AG10803 (cell line): Measurements from ENCODE around the gene MCM9.

Experiments
- DNase-seq: peaks from one replicate; pipeline ENCODE4 v3.0.0; 2010; ENCODE audit warnings: low read depth
- H3K4me3 ChIP-seq: 2 replicates; pipeline ENCODE4 v1.5.1; 2011; ENCODE audit warnings: mild to moderate bottlenecking, low read length, control low read depth
- CTCF ChIP-seq: conservative IDR thresholded peaks from 2 replicates; pipeline ENCODE4 v1.5.1; 2011; ENCODE audit warnings: mild to moderate bottlenecking, low read length, control low read depth, inconsistent platforms

Gene MCM9

GRCh38 chr6:118856301-118856700 is 78.7 kb downstream of the MCM9 start:
- no peak overlapping the region for H3K4me3 ChIP-seq
- no peak for TF ChIP-seq CTCF
- no peak for DNase-seq

DNA sequence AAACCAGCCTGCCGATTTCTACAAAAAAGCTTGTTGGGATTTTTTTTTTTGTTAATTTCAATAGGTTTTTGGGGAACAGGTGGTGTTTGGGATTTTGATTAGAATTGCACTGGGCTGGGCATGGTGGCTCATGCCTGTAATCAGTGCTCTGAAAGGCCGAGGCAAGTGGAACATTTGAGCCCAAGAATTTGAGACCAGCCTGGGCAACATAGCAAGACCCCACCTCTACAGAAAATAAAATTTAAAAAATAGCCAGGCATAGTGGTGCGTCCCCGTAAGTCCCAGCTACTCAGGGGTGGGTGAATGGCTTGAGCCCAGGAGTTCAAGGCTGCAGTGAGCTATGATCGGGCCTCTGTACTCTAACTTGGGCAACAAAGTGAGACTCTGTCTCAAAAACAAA is 81.6 kb downstream of the MCM9 start:
- TF ChIP-seq CTCF = no peak
- no peak overlapping the region for H3K4me3 ChIP-seq
- no peak for DNase-seq

DNA sequence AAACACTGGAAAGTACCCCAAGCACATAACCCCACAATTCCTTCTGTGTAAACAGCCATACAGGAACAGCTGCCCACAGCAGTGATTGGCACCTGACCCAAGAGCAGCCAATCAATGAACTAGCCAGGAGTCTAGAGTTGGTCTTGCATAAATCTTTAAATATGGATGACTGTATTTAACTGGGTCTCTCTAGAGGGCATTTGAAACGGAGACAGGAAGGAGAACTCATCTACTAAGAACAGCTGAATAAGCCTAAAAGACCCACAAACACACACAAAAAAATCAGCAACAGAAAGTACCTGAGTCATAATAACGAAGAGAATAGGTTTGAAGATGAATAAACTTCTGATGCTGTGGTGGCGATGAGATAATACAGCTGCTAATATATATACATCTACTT is 90.0 kb downstream of the MCM9 start:
- no peak overlapping the region for H3K4me3 ChIP-seq
- TF ChIP-seq CTCF = no peak

DNA sequence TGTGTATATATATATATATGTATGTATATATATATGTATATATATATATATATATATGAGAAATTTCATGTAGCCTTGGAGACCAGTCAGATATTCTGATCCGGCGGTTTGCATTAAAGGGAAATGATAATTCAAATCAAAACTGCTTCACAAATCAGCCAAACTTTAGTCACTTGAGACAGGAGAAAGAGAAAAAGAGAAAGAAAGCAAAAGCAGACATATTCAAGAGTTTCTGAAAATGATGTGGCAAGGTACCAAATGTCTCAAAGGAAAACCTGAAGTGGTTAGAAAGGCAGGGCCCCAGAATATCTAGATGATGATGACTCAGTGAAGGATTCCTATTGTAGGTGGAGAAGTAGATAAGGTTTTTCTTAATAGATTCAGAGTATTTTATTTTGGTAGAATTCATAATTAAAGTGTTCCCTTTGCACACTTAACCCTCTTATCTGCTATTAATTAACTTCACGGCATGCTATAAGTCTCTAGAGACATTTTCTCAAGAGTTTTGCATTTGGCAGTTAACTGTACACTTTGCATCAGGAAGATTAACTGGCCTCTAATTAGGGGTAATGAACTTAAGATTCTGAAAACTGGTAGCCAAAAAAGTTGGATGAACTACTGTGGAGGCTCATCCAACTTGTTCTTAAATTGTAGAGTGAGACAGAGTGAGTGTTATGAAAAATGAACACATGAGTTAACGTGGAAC is 91.1 kb downstream of the MCM9 start:
- no peak overlapping the region for H3K4me3 ChIP-seq
- TF ChIP-seq CTCF = no peak
- no peak for DNase-seq

More for the DNA sequence above, 90.0 kb downstream of the MCM9 start:
- DNase-seq = no peak

GRCh38 chr6:118830691-118831090 is 104.3 kb downstream of the MCM9 start:
- H3K4me3 ChIP-seq = no peak overlapping the region
- DNase-seq = no peak
- no peak for TF ChIP-seq CTCF

DNA sequence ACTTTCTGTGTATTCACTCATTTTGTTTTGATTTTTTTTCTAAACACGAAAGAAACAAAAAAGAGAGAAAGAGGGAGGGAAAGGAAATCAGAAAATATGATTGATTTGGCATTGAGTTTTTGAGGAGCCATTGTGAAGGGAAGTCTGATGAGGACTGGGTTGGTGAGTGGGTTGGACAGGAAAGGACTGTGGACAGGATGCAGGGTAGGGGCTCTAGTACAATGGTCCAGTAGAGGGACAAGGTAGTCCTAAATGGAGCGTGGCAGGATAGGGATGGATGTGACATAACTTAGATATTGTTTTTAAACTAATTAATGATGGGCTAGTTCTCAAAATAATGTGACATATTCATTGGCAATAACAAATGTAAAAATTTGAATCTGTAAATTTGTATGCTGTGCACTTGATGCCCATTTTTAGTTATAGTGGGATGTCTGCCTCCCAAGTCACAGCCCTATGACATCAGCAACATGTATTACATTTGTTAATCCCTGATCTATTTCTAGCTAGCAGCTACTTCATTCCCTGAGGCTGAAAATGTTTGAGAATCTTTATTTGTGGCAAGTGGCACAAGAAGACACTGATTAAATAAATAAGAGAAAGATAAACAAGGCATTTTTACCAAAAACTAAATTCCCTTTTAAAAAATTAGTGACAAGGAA is 105.0 kb downstream of the MCM9 start:
- TF ChIP-seq CTCF = no peak
- no peak for DNase-seq
- no peak overlapping the region for H3K4me3 ChIP-seq

GRCh38 chr6:118826096-118826495 is 108.9 kb downstream of the MCM9 start:
- no peak for TF ChIP-seq CTCF
- DNase-seq = no peak

More at GRCh38 chr6:118826096-118826495, 108.9 kb downstream of the MCM9 start:
- no peak overlapping the region for H3K4me3 ChIP-seq
